A549 (cell line): ENCODE data around the gene MAL.

Experiments used
- CEBPB ChIP-seq, 2 experiments: fragments of >200 bp in 1 of 2; sonication (Bioruptor Twin) in 1 of 2; formaldehyde crosslinking in 1 of 2; IDR thresholded peaks; 2 replicates each; pipeline ENCODE4 v1.6.1; 2012 to 2016
- ESRRA ChIP-seq: fragments of 150-350 bp; IDR thresholded peaks from 2 replicates; pipeline ENCODE4 v1.6.1; 2014; ENCODE audit warnings: mild to moderate bottlenecking, low read length, borderline replicate concordance
- TF ChIP-seq, protein P1 (sequence below): fragments of >200 bp; sonication (Bioruptor Twin); formaldehyde crosslinking; IDR thresholded peaks from 3 replicates; pipeline ENCODE4 v1.5.1; 2016
- TF ChIP-seq, protein P2 (sequence below): fragments of 200-600 bp; sonication (generic); IDR thresholded peaks from 2 replicates; pipeline ENCODE4 v1.6.1; 2016; ENCODE audit warnings: antibody characterized with exemption, mild to moderate bottlenecking, moderate library complexity
- TF ChIP-seq, protein P3 (sequence below): IDR thresholded peaks from 2 replicates; pipeline ENCODE4 v1.6.1; 2012

DNA sequence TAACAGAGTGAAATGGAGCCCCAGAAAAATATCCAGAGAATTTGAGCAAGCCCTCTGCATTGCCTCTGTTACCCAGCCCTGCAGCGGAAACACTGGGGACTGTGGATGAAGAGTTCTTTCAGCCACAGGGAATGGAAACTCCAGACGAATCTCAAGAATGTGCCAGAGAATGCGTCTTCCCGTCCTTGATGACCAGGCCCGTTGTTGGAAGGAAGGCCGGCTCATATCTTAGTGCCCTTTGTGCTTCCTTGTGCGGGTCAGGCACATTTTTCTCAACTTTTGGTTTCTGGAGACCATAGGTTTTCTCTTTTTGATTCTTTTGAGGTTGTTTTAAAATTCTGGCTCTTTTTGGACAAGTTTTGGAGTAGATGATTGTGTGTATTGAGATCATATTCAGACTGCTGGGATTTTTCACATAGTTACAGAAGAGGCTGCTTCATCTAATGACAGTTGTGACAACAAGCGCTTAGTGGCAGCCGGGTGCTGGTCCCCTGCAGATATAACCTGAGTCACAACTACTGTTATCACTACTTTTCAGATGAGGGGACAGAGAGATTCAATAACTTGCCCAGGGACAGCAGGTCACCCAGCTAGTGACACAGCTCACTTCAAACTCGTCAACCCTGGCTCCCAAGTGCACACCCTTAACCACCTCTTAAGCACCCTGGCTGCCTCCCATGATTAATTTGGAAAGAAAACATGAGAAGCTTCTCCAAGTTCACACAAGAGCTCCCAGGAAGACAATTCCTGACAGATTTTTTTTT, 15.7 kb downstream of the MAL start:
- no peak for TF ChIP-seq ESRRA
- TF ChIP-seq, protein P1, sequence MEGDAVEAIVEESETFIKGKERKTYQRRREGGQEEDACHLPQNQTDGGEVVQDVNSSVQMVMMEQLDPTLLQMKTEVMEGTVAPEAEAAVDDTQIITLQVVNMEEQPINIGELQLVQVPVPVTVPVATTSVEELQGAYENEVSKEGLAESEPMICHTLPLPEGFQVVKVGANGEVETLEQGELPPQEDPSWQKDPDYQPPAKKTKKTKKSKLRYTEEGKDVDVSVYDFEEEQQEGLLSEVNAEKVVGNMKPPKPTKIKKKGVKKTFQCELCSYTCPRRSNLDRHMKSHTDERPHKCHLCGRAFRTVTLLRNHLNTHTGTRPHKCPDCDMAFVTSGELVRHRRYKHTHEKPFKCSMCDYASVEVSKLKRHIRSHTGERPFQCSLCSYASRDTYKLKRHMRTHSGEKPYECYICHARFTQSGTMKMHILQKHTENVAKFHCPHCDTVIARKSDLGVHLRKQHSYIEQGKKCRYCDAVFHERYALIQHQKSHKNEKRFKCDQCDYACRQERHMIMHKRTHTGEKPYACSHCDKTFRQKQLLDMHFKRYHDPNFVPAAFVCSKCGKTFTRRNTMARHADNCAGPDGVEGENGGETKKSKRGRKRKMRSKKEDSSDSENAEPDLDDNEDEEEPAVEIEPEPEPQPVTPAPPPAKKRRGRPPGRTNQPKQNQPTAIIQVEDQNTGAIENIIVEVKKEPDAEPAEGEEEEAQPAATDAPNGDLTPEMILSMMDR, result no peak
- TF ChIP-seq, protein P2, sequence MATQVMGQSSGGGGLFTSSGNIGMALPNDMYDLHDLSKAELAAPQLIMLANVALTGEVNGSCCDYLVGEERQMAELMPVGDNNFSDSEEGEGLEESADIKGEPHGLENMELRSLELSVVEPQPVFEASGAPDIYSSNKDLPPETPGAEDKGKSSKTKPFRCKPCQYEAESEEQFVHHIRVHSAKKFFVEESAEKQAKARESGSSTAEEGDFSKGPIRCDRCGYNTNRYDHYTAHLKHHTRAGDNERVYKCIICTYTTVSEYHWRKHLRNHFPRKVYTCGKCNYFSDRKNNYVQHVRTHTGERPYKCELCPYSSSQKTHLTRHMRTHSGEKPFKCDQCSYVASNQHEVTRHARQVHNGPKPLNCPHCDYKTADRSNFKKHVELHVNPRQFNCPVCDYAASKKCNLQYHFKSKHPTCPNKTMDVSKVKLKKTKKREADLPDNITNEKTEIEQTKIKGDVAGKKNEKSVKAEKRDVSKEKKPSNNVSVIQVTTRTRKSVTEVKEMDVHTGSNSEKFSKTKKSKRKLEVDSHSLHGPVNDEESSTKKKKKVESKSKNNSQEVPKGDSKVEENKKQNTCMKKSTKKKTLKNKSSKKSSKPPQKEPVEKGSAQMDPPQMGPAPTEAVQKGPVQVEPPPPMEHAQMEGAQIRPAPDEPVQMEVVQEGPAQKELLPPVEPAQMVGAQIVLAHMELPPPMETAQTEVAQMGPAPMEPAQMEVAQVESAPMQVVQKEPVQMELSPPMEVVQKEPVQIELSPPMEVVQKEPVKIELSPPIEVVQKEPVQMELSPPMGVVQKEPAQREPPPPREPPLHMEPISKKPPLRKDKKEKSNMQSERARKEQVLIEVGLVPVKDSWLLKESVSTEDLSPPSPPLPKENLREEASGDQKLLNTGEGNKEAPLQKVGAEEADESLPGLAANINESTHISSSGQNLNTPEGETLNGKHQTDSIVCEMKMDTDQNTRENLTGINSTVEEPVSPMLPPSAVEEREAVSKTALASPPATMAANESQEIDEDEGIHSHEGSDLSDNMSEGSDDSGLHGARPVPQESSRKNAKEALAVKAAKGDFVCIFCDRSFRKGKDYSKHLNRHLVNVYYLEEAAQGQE, result no peak
- TF ChIP-seq, protein P3, sequence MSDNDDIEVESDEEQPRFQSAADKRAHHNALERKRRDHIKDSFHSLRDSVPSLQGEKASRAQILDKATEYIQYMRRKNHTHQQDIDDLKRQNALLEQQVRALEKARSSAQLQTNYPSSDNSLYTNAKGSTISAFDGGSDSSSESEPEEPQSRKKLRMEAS, result no peak
- no peak for TF ChIP-seq CEBPB (IDR thresholded peaks at IDR 0.05)
